C4-2B (cell line): Measurements from ENCODE around the gene CLMN.

Source experiments
- H3K27ac ChIP-seq: fragments of 450-650 bp; 2 replicates; pipeline ENCODE4 v1.5.1; 2017
- CTCF ChIP-seq: fragments of 450-650 bp; conservative IDR thresholded peaks from 2 replicates; pipeline ENCODE4 v1.5.1; 2017; ENCODE audit warnings: mild to moderate bottlenecking
- ZFX ChIP-seq: fragments of 450-650 bp; IDR thresholded peaks from 2 replicates; pipeline ENCODE4 v1.6.1; 2017

The CLMN gene

DNA sequence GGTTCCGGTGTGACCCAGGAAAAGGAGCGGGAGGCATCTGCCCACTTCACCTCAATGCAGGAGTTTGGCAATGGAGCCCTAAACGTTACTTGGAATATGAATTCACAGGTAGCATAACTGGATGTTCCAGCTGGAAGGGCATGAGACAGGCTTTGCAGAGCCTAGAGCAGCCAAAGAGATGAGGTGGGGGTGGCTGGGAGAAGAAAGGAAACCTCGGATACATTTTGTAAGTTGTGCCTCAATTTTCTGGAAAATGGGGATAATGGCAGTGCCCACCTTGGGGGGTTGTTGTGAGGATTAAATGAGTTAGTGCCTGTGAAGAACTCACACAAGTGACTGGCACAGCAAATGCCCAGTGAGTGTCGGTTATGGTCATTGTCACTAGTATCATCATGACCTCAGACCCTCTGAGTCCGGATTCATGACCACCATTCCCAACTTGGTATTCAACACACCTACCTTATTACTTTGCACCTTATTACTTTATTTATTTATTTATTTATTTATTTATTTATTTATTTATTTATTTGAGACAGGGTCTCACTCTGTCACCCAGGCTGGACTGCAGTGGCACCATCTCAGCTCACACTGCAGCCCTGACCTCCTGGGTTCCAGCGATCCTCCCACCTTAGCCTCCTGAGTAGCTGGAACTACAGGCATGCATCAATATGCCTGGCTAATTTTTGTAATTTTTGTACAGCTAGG lies 56.0 kb downstream of the CLMN start:
- no peak overlapping the region for H3K27ac ChIP-seq
- TF ChIP-seq ZFX (no peak), CTCF (no peak)

- no peak overlapping the region for H3K27ac ChIP-seq
- TF ChIP-seq ZFX = no peak
- no peak for TF ChIP-seq CTCF
Observed at GRCh38 chr14:95262511-95262891, 57.2 kb downstream of the CLMN start.

GRCh38 chr14:95261616-95262510 lies 57.8 kb downstream of the CLMN start:
- no peak overlapping the region for H3K27ac ChIP-seq
- TF ChIP-seq CTCF (no peak), ZFX (no peak)

- TF ChIP-seq ZFX (no peak), CTCF (no peak)
- H3K27ac ChIP-seq = no peak overlapping the region
Observed at GRCh38 chr14:95260537-95261361, 59.0 kb downstream of the CLMN start.

DNA sequence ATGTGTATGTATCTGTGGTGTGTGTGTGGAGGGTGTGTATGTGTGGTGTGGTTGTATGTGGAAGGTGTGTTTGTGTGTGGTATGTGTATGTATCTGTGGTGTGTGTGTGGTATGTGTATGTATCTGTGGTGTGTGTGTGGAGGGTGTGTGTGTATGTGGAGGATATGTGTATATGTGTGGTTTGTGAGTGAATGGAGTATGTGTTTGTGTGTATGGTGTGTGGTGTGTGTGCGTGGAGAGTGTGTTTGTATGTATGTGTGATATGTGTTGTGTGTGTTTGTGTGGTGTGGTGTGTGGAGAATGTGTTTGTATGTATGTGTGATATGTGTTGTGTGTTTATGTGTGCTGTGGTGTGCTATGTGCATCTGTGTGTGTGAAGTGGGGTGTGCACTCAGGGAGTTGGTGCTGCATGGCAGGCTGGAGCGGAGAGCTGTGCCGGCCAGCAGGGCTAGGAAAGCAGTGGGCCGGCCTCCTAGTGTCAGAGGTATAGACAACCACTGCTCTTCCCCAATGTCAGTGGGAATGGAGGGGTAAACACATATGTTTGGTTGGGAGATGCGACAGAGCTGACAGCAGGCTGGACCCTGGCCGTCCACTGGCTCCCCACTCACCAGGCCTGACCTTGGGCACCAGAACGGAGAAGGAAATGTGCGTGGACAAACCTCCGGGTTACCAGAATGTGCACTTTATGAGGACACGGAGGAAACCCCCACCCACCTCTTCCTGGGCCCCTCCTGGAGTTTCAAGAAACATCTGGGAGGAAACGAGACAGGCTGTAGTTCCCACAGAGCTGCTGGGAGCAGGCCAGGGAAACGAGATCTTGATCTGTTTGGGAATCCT lies 60.7 kb downstream of the CLMN start:
- no peak overlapping the region for H3K27ac ChIP-seq
- TF ChIP-seq CTCF (no peak), ZFX (no peak)

DNA sequence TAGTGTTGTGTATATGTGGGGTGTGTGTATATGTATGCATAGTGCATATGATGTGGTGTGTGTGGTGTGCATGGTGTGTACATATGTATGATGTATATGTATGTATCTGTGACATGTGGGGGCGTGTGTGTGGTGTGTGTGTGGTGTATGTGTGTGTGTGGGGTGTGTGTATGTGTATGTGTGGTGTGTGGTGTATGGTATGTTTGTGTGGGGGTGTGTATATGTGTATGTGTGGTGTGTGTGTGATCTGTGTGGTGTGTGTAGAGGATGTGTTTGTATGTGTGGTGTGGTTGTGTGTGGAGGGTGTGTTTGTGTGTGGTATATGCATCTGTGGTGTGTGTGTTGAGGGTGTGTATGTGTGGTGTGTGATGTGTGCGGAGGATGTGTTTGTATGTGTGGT lies 61.6 kb downstream of the CLMN start:
- H3K27ac ChIP-seq = no peak overlapping the region
- TF ChIP-seq ZFX (no peak), CTCF (no peak)
